Naive thymus-derived CD8-positive, alpha-beta T cell (primary cell): ENCODE measurements around the gene FGF4. TPM values are rescaled to one million over a fixed set of nuclear protein-coding genes. Genes with fewer than 3 reads are reported as not detected.

Experiments used
- ATAC-seq, 2 donors: fragments of 150-1000 bp; cut with Tn5 transposase in 1 of 2; sonication (Bioruptor Pico), chemical (Tn5 transposase) in 1 of 2; 1 replicate in 1 of 2; 2 replicates in 1 of 2; pipeline ENCODE4 v1.10.0; 2021; ENCODE audit warnings: mild to moderate bottlenecking in 2 of 2, moderate library complexity in 2 of 2
- POLR2A ChIA-PET: fragments of 350-600 bp; sonication (Branson Sonifier 250); formaldehyde crosslinking; loops from one replicate; lab custom pipeline; 2021; ENCODE audit warnings: antibody characterized with exemption; lab: Charles Lee
- DNase-seq, 10 donors: peaks; one replicate each; pipeline versions ENCODE4 v3.0.0 to v3.0.0-alpha.2; 2020 to 2022
- H3K27ac Mint-ChIP-seq, 10 donors: one replicate each; pipeline ENCODE4 v1.8.0; 2020 to 2022; ENCODE audit warnings: mild to moderate bottlenecking in 10 of 10, mixed read lengths in 10 of 10, moderate library complexity in 4 of 10, inconsistent platforms in 1 of 10
- H3K27me3 Mint-ChIP-seq, 5 donors: one replicate each; pipeline ENCODE4 v1.8.0; 2021 to 2022; ENCODE audit warnings: mixed read lengths in 5 of 5
- H3K36me3 Mint-ChIP-seq, 3 donors: one replicate each; pipeline ENCODE4 v1.8.0; 2020 to 2022; ENCODE audit warnings: mixed read lengths in 3 of 3, mild to moderate bottlenecking in 2 of 3, inconsistent platforms in 1 of 3
- H3K4me1 Mint-ChIP-seq, 4 donors: one replicate each; pipeline ENCODE4 v1.8.0; 2021 to 2022; ENCODE audit warnings: mixed read lengths in 4 of 4
- H3K4me3 Mint-ChIP-seq, 10 donors: one replicate each; pipeline ENCODE4 v1.8.0; 2020 to 2022; ENCODE audit warnings: mild to moderate bottlenecking in 10 of 10, mixed read lengths in 10 of 10, moderate library complexity in 6 of 10, inconsistent platforms in 1 of 10
- H3K9me3 Mint-ChIP-seq, 9 donors: one replicate each; pipeline ENCODE4 v1.8.0; 2020 to 2022; ENCODE audit warnings: mixed read lengths in 9 of 9, mild to moderate bottlenecking in 3 of 9, inconsistent platforms in 1 of 9, moderate library complexity in 1 of 9
- polyA plus RNA-seq, 3 donors: library from polyadenylated mRNA; unstranded; fragments of 300-500 nt; fragmentation: Illumina TruSeq; gene quantifications; one replicate each; pipeline ENCODE4 v1.2.3, GENCODE V29; 2021
- total RNA-seq, 8 experiments: library from RNA in 2 of 8; stranded (reverse) in 2 of 8; gene quantifications; one replicate each; pipeline ENCODE4 v1.2.3 and lab custom pipeline; 2021 to 2026

The FGF4 gene
- total and polyA plus RNA-seq, 5 experiments from 2014 or later = not detected

GRCh38 chr11:69727266-69727665 is 47.9 kb downstream of the FGF4 start:
- Mint-ChIP-seq H3K36me3 (no peaks in the 10 kb centered on the region), H3K4me1 (peaks cover 0 to 1% (median 0%) of the 10 kb centered on the region in 4 donors), H3K27me3 (peaks cover 25 to 88% (median 66%) of the 10 kb centered on the region in 5 donors)

GRCh38 chr11:69726481-69726880 is 48.7 kb downstream of the FGF4 start:
- Mint-ChIP-seq H3K27me3 (peaks cover 21 to 88% (median 63%) of the 10 kb centered on the region in 5 donors), H3K27ac (no peak overlapping the region), H3K9me3 (peaks cover 0 to 5% (median 0%) of the 10 kb centered on the region in 9 donors), H3K4me1 (peaks cover 0 to 1% (median 0%) of the 10 kb centered on the region in 4 donors), H3K4me3 (no peak overlapping the region), H3K36me3 (no peaks in the 10 kb centered on the region)
- no peak for DNase-seq
- POLR2A ChIA-PET = no interaction called here
- ATAC-seq = no peak

More at GRCh38 chr11:69727266-69727665, 47.9 kb downstream of the FGF4 start:
- Mint-ChIP-seq H3K4me3 (no peak overlapping the region), H3K9me3 (peaks cover 0 to 6% (median 0%) of the 10 kb centered on the region in 9 donors), H3K27ac (no peak overlapping the region)
- ATAC-seq (no peak), DNase-seq (no peak)
- POLR2A ChIA-PET = no interaction called here

- ATAC-seq = no peak
- H3K4me1 Mint-ChIP-seq = peaks cover 0 to 1% (median 0%) of the 10 kb centered on the region in 4 donors
- peaks cover 0 to 5% (median 0%) of the 10 kb centered on the region in 9 donors for H3K9me3 Mint-ChIP-seq
- no peak overlapping the region for H3K27ac Mint-ChIP-seq
- H3K27me3 Mint-ChIP-seq = peaks cover 23 to 88% (median 60%) of the 10 kb centered on the region in 5 donors
- H3K4me3 Mint-ChIP-seq = no peak overlapping the region
- no peak for DNase-seq
- POLR2A ChIA-PET = no interaction called here
- no peaks in the 10 kb centered on the region for H3K36me3 Mint-ChIP-seq
These were observed 49.1 kb downstream of the FGF4 start for GRCh38 chr11:69726019-69726418.

GRCh38 chr11:69721745-69722144 is 53.4 kb downstream of the FGF4 start:
- no peaks in the 10 kb centered on the region for H3K36me3 Mint-ChIP-seq
- H3K9me3 Mint-ChIP-seq = no peaks in the 10 kb centered on the region
- H3K27ac Mint-ChIP-seq = no peak overlapping the region
- peaks cover 0 to 2% (median 0%) of the 10 kb centered on the region in 4 donors for H3K4me1 Mint-ChIP-seq
- no peak for ATAC-seq
- POLR2A ChIA-PET = no interaction called here
- peaks cover 21 to 77% (median 48%) of the 10 kb centered on the region in 5 donors for H3K27me3 Mint-ChIP-seq
- H3K4me3 Mint-ChIP-seq = no peak overlapping the region
- DNase-seq = no peak

GRCh38 chr11:69721106-69721505 is 54.0 kb downstream of the FGF4 start:
- Mint-ChIP-seq H3K27me3 (peaks cover 21 to 71% (median 48%) of the 10 kb centered on the region in 5 donors), H3K4me1 (peaks cover 0 to 2% (median under 1%) of the 10 kb centered on the region in 4 donors), H3K36me3 (no peaks in the 10 kb centered on the region)

More at GRCh38 chr11:69721106-69721505, 54.0 kb downstream of the FGF4 start:
- POLR2A ChIA-PET = no interaction called here
- ATAC-seq = no peak
- DNase-seq = no peak
- no peaks in the 10 kb centered on the region for H3K9me3 Mint-ChIP-seq
- H3K4me3 Mint-ChIP-seq = no peak overlapping the region
- no peak overlapping the region for H3K27ac Mint-ChIP-seq

Other genes with a start within 250 kb of the FGF4 start
- under 1 TPM; 0.08 to 0.49 TPM for gene CCND1, start 134.2 kb downstream of the FGF4 start, total RNA-seq
- under 1 TPM; 0.03 to 0.74 (median 0.06) TPM for gene CCND1, start 134.2 kb downstream of the FGF4 start, polyA plus RNA-seq
- 10 to 100 TPM; 75.0 to 77.8 TPM for gene LTO1, start 100.0 kb downstream of the FGF4 start, total RNA-seq
- 10 to 100 TPM; 12.5 to 14.5 (median 13.1) TPM for gene LTO1, start 100.0 kb downstream of the FGF4 start, polyA plus RNA-seq
- not detected for gene FGF19, start 71.3 kb downstream of the FGF4 start, total RNA-seq
- not detected for gene FGF19, start 71.3 kb downstream of the FGF4 start, polyA plus RNA-seq
- gene FGF3, start 44.1 kb upstream of the FGF4 start, total RNA-seq = not detected
- not detected for gene FGF3, start 44.1 kb upstream of the FGF4 start, polyA plus RNA-seq